Kidney (tissue), 14 donors: ENCODE data around the gene ZNF487. TPM values are rescaled to one million over a fixed set of nuclear protein-coding genes. Genes with fewer than 3 reads are reported as not detected.

Source experiments
- DNase-seq, 5 donors: peaks; one replicate each; pipeline ENCODE4 v3.0.0-alpha.2; 2013 to 2020
- FAIRE-seq: peaks from 2 replicates; lab custom pipeline; 2012; peaks lifted over from hg19 to GRCh38; lab: Jason Lieb, UNC
- H3K27ac ChIP-seq, 2 donors: one replicate each; pipeline ENCODE4 v1.7.0; 2013; ENCODE audit warnings: low read depth in 2 of 2, low read length in 2 of 2, inconsistent platforms in 1 of 2
- H3K27me3 ChIP-seq: one replicate; pipeline ENCODE4 v1.7.1; 2013; ENCODE audit warnings: low read length, inconsistent platforms; ENCODE audit not compliant: control insufficient read depth, insufficient read depth
- H3K36me3 ChIP-seq, 3 donors: one replicate each; pipeline versions ENCODE4 v1.7.0 to v1.7.1; 2013; ENCODE audit warnings: low read length in 3 of 3, control low read depth in 1 of 3, inconsistent platforms in 1 of 3; ENCODE audit not compliant: insufficient read depth in 3 of 3, control insufficient read depth in 2 of 3
- H3K4me1 ChIP-seq, 3 donors: one replicate each; pipeline versions ENCODE4 v1.7.0 to v1.7.1; 2013; ENCODE audit warnings: low read length in 3 of 3, inconsistent platforms in 1 of 3, low read depth in 1 of 3; ENCODE audit not compliant: control insufficient read depth in 2 of 3, insufficient read depth in 2 of 3
- H3K4me3 ChIP-seq, 3 donors: one replicate each; pipeline versions ENCODE4 v1.7.0 to v1.8.1; 2013; ENCODE audit warnings: low read length in 3 of 3, control low read depth in 1 of 3, inconsistent platforms in 1 of 3
- H3K9ac ChIP-seq, 3 donors: one replicate each; pipeline versions ENCODE4 v1.7.0 to v1.7.1; 2013; ENCODE audit warnings: low read length in 3 of 3, control low read depth in 1 of 3, inconsistent platforms in 1 of 3
- H3K9me3 ChIP-seq, 3 donors: one replicate each; pipeline versions ENCODE4 v1.7.0 to v1.7.1; 2013; ENCODE audit warnings: low read length in 3 of 3, control low read depth in 1 of 3, inconsistent platforms in 1 of 3; ENCODE audit not compliant: control insufficient read depth in 2 of 3, insufficient read depth in 1 of 3
- CTCF ChIP-seq: IDR thresholded peaks from 3 replicates; pipeline ENCODE4 v1.5.1; 2012; ENCODE audit warnings: mild to moderate bottlenecking, moderate library complexity, borderline replicate concordance; ENCODE audit not compliant: insufficient read depth; ENCODE audit errors: extremely low read depth
- intact Hi-C: fragments of 100-400 bp; cut with DNase I; formaldehyde crosslinking; loops from one replicate; pipeline ENCODE4 v1.11.1; 2022
- polyA plus RNA-seq: library from polyadenylated mRNA; stranded (reverse); fragments of 350-450 nt; fragmentation: Illumina TruSeq; extraction: RNeasy Lipid Tissue Mini Kit (QIAGEN cat#74804); gene quantifications from one replicate; pipeline ENCODE4 v1.2.3, GENCODE V29; 2014; ENCODE audit warnings: low read depth, low replicate concordance; ENCODE audit not compliant: insufficient read depth
- total RNA-seq: library from RNA; stranded (reverse); fragmentation: NEBNext Ultra II Directional; extraction: Animal tissue kit (Norgen Biotek cat#: 25700); gene quantifications from one replicate; pipeline ENCODE4 v1.2.1, GENCODE V29; 2021
- donor health status: control.
- donor health status: control.
- donor health status: control.
- donor health status: control.
- donor health status: control.
- donor health status: DM: yes; HTN: yes; CAD: no.
- donor health status: Normal renal cell carcinoma (clear cell type).

Gene ZNF487
- total and polyA plus RNA-seq, 2 donors from 2014 or later: 7.1 to 9.7 TPM

GRCh38 chr10:43471935-43472720, 35.2 kb downstream of the ZNF487 start:
- H3K36me3 ChIP-seq: no peaks in the 10 kb centered on the region
- no peaks in the 10 kb centered on the region for H3K27me3 ChIP-seq
- DNase-seq (no peak), FAIRE-seq (no peak)
- no peak overlapping the region for H3K4me3 ChIP-seq
- TF ChIP-seq CTCF: no peak
- no peaks in the 10 kb centered on the region for H3K9me3 ChIP-seq
- intact Hi-C loops: no loop called here
- no peaks in the 10 kb centered on the region for H3K4me1 ChIP-seq
- H3K9ac ChIP-seq: no peak overlapping the region
- H3K27ac ChIP-seq: no peak overlapping the region

- Histone ChIP-seq H3K36me3 (peaks cover 2 to 14% (median 6%) of the 10 kb centered on the region in 3 donors), H3K27ac (no peak overlapping the region), H3K9ac (no peak overlapping the region), H3K9me3 (peaks cover 2 to 18% (median 10%) of the 10 kb centered on the region in 3 donors), H3K4me3 (no peak overlapping the region), H3K27me3 (no peaks in the 10 kb centered on the region), H3K4me1 (no peaks in the 10 kb centered on the region)
- intact Hi-C loops: no loop called here
- DNase-seq: no peak
- no peak for TF ChIP-seq CTCF
- FAIRE-seq: no peak
These were observed 42.4 kb downstream of the ZNF487 start for GRCh38 chr10:43479275-43479674.

GRCh38 chr10:43482319-43483078, 45.6 kb downstream of the ZNF487 start:
- Histone ChIP-seq H3K27ac (no peak overlapping the region), H3K4me1 (no peaks in the 10 kb centered on the region), H3K27me3 (no peaks in the 10 kb centered on the region), H3K36me3 (peaks cover 2 to 14% (median 6%) of the 10 kb centered on the region in 3 donors), H3K9me3 (peaks cover 4 to 25% (median 10%) of the 10 kb centered on the region in 3 donors), H3K9ac (no peak overlapping the region), H3K4me3 (no peak overlapping the region)
- TF ChIP-seq CTCF: no peak
- FAIRE-seq: no peak
- no peak for DNase-seq
- intact Hi-C loops: no loop called here
